Tibial nerve (tissue), 3 donors: ENCODE results near the gene PSMG4.

Experiments
- CTCF ChIP-seq, 5 experiments: fragments of 200-600 bp in 3 of 5; fragments of 450-650 bp in 2 of 5; sonication (generic) in 3 of 5; IDR thresholded peaks; one replicate each; pipeline ENCODE4 v1.5.1; 2016 to 2019; ENCODE audit warnings: antibody characterized with exemption in 5 of 5, mild to moderate bottlenecking in 3 of 5, moderate library complexity in 2 of 5
- POLR2A ChIP-seq, 2 donors: fragments of 450-650 bp; IDR thresholded peaks; one replicate each; pipeline ENCODE4 v1.6.1; 2017; ENCODE audit warnings: antibody characterized with exemption in 2 of 2, mild to moderate bottlenecking in 2 of 2, moderate library complexity in 2 of 2

GRCh38 chr6:3315841-3316240 lies 57.1 kb downstream of the PSMG4 start:
- TF ChIP-seq CTCF (IDR thresholded peaks at IDR 0.05) (no peak), POLR2A (IDR thresholded peaks at IDR 0.05) (no peak)
